ENCODE measurements around the gene BCLAF1.

DNA sequence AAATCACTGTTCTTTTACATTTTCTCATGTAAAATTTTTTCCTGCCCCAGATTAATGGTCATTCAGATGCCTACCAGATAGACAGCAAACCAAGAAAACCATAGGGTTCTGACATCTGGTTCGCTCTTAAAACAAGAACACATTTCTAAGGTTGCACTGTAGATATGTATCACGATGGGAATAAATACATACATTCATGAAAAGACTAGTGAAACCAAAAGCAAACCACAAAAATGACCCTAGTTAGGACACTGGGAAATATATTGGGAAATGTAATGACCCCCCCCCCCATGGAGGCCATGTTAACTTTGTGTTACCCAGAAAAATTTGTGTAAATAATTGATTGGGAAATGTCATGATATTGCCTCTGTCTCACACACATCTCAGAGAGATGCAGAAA lies 77.0 kb downstream of the BCLAF1 start:
- TF ChIP-seq, protein P1, sequence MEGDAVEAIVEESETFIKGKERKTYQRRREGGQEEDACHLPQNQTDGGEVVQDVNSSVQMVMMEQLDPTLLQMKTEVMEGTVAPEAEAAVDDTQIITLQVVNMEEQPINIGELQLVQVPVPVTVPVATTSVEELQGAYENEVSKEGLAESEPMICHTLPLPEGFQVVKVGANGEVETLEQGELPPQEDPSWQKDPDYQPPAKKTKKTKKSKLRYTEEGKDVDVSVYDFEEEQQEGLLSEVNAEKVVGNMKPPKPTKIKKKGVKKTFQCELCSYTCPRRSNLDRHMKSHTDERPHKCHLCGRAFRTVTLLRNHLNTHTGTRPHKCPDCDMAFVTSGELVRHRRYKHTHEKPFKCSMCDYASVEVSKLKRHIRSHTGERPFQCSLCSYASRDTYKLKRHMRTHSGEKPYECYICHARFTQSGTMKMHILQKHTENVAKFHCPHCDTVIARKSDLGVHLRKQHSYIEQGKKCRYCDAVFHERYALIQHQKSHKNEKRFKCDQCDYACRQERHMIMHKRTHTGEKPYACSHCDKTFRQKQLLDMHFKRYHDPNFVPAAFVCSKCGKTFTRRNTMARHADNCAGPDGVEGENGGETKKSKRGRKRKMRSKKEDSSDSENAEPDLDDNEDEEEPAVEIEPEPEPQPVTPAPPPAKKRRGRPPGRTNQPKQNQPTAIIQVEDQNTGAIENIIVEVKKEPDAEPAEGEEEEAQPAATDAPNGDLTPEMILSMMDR (IDR thresholded peaks at IDR 0.05; ENCODE audit: extremely low read depth in 1 of 2, insufficient read depth in 1 of 2, low read depth in 1 of 2, low read length in 2 of 2): no peak
- no peak for TF ChIP-seq EZH2 (IDR thresholded peaks at IDR 0.05; ENCODE audit: borderline replicate concordance, low read depth, low read length, severe bottlenecking)
- no peak for TF ChIP-seq POLR2A (IDR thresholded peaks at IDR 0.05; ENCODE audit: low read depth, low read length)
- no peak for TF ChIP-seq POLR2AphosphoS5 (IDR thresholded peaks at IDR 0.05; ENCODE audit: insufficient read depth, low read depth, low read length)
- TF ChIP-seq FOS (IDR thresholded peaks at IDR 0.05; ENCODE audit: borderline replicate concordance, insufficient read depth, low read length): no peak
- TF ChIP-seq, protein P2, sequence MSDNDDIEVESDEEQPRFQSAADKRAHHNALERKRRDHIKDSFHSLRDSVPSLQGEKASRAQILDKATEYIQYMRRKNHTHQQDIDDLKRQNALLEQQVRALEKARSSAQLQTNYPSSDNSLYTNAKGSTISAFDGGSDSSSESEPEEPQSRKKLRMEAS (IDR thresholded peaks at IDR 0.05; ENCODE audit: insufficient read depth, insufficient read length): no peak
- TF ChIP-seq GATA2 (IDR thresholded peaks at IDR 0.05; ENCODE audit: insufficient read depth, insufficient read length, low read depth, low read length): no peak
- TF ChIP-seq MYC (IDR thresholded peaks at IDR 0.05; ENCODE audit: low read depth, low read length): no peak
- no peak for TF ChIP-seq JUN (IDR thresholded peaks at IDR 0.05; ENCODE audit: borderline replicate concordance, insufficient read depth, insufficient read length, low read depth)

All from endothelial cell of umbilical vein (primary cell).